T47D (cell line): Measurements from ENCODE around the gene MDC1.

Experiments
- DNase-seq, 2 experiments: peaks; one replicate each; pipeline versions ENCODE4 v3.0.0 to v3.0.0-alpha.2; 2011 to 2012; ENCODE audit warnings: low read depth in 1 of 2, low spot score in 1 of 2
- JUND ChIP-seq: IDR thresholded peaks from 2 replicates; pipeline ENCODE4 v1.6.1; 2012; ENCODE audit warnings: low read depth
- in situ Hi-C: cut with HindIII; loops from 2 replicates; pipeline ENCODE4 v1.10.0; 2016; ENCODE audit warnings: low sequenced_read_pairs, low pct_unique_long_range_greater_than_20kb

Gene MDC1

GRCh38 chr6:30754631-30755030 is 37.5 kb upstream of the MDC1 start:
- TF ChIP-seq JUND = no peak
- no peak for DNase-seq
- in situ Hi-C loops = no loop called here

- TF ChIP-seq JUND = no peak; the same call in 1 of the 2 replicates
- in situ Hi-C loops = no loop called here
- DNase-seq = peak; percentile 32 to 98
Observed at GRCh38 chr6:30752157-30752927, 35.3 kb upstream of the MDC1 start.

- in situ Hi-C loops = no loop called here
- no peak for TF ChIP-seq JUND
- peak in 1 of 2 experiments; percentile 60 for DNase-seq
Observed at GRCh38 chr6:30750379-30750668, 33.2 kb upstream of the MDC1 start.

- peak in 1 of 2 experiments; percentile 55 for DNase-seq
- in situ Hi-C loops = no loop called here
- no peak for TF ChIP-seq JUND
Observed at GRCh38 chr6:30749554-30750378, 32.7 kb upstream of the MDC1 start.

- DNase-seq = peak in 1 of 2 experiments; percentile 66
- no peak for TF ChIP-seq JUND
- in situ Hi-C loops = no loop called here
Observed at GRCh38 chr6:30748851-30749540, 31.9 kb upstream of the MDC1 start.

GRCh38 chr6:30747902-30748769 is 31.1 kb upstream of the MDC1 start:
- TF ChIP-seq JUND = no peak
- in situ Hi-C loops = no loop called here
- peak in 1 of 2 experiments; percentile 82 for DNase-seq

- no peak for DNase-seq
- in situ Hi-C loops = no loop called here
- TF ChIP-seq JUND = no peak
Observed at GRCh38 chr6:30747300-30747687, 30.2 kb upstream of the MDC1 start.

GRCh38 chr6:30744054-30744805 is 27.1 kb upstream of the MDC1 start, which contains the start of gene IER3:
Gene IER3, minus strand, starts transcription at chr6:30744547. Its CDS starts 29 bp downstream, at chr6:30744518.
- in situ Hi-C loops = no loop called here
- DNase-seq = peak; percentile 47 to 96
- no peak for TF ChIP-seq JUND

GRCh38 chr6:30743099-30744053 is 26.3 kb upstream of the MDC1 start:
- DNase-seq = peak in 1 of 2 experiments; percentile 46
- in situ Hi-C loops = no loop called here

GRCh38 chr6:30742316-30743098 is 25.4 kb upstream of the MDC1 start, which contains the start of gene FLOT1:
Gene FLOT1, minus strand, starts transcription at chr6:30742687. Its CDS starts 498 bp downstream, at chr6:30742189.
- in situ Hi-C loops = no loop called here
- peak; percentile 82 to 99 for DNase-seq

More at GRCh38 chr6:30743099-30744053, 26.3 kb upstream of the MDC1 start:
- TF ChIP-seq JUND = no peak

More at GRCh38 chr6:30742316-30743098, 25.4 kb upstream of the MDC1 start, which contains the start of gene FLOT1:
- peak; percentile 58; the same call in 1 of the 2 replicates for TF ChIP-seq JUND
